Measurements from ENCODE around the gene FAM50B. TPM values are rescaled to one million over a fixed set of nuclear protein-coding genes. Genes with fewer than 3 reads are reported as not detected.
A peak's percentile ranks its signal among the peaks of the same experiment; 100 is the strongest.

FAM50B gene
- total and polyA plus RNA-seq, 2 of the 4 experiments (the other 2 are of a cell fraction): 4.1 to 7.4 TPM

DNA sequence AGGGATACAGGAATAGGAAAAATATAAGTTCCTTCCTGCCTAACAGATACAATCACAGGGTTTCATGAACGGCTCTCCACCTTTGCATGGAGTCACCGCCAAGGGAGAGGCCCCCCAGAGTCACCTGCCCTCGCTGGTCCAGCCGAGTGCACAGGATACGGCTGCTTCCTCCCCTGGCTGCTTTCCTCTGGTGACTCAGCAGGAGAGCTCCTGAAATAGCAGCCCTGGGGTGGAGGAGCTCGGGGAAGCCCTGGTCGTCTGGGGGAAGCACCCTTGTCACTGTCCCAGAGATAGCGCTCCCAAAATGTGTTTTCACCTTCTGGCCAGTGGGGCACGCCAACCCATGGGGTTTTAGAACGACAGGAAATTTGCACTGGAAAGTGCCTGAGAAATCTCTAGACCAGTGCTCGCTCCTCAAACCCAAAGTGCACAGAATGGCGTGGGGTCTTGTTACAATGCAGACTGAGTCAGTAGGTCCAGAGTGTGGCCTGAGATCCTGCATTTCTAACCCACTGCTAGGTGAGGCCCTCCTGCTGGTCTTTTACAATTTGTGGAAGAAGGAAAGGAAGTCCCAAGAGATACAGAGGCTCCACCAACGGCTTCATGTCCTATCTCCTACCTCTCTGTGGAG is 35.9 kb upstream of the FAM50B start:
- CTCF ChIA-PET: no interaction called here
- Histone ChIP-seq H4K5ac (ENCODE audit: low read depth, low read length) (peak overlapping the region; percentile 25; the same call in 1 of the 2 replicates), H3K9me3 (ENCODE audit: control insufficient read depth, insufficient read depth, low read length) (no peaks in the 10 kb centered on the region), H3K9me1 (ENCODE audit: insufficient read depth, low read length) (peaks cover 25% of the 10 kb centered on the region), H3K27me3 (ENCODE audit: control insufficient read depth, insufficient read depth, low read length) (no peaks in the 10 kb centered on the region), H3K79me1 (ENCODE audit: low read depth in 1 of 2, low read length in 2 of 2) (peaks cover 0 to 3% of the 10 kb centered on the region in 2 experiments; a peak in 1 of 4 replicates), H3K4me2 (ENCODE audit: low read depth, low read length) (peak overlapping the region; percentile 23; the same call in 1 of the 2 replicates), H4K8ac (ENCODE audit: low read depth in 2 of 2, low read length in 2 of 2) (peak overlapping the region in 1 of 2 experiments; percentile 50; a peak in 1 of 4 replicates), H4K20me1 (ENCODE audit: insufficient read depth, low read length) (no peaks in the 10 kb centered on the region), H3K18ac (ENCODE audit: low read depth, low read length) (peak overlapping the region; percentile 66; the same call in 1 of the 2 replicates), H3K36me3 (ENCODE audit: control insufficient read depth, insufficient read depth, low read length) (no peaks in the 10 kb centered on the region), H3K4me1 (ENCODE audit: control insufficient read depth, insufficient read depth, low read length) (peaks cover 16% of the 10 kb centered on the region), H2BK120ac (ENCODE audit: low read depth, low read length) (peak overlapping the region; percentile 87), H3K27ac (ENCODE audit: insufficient read depth, low read length) (no peak overlapping the region), H3K23ac (ENCODE audit: low read depth, low read length) (no peak overlapping the region; the same call in 1 of the 2 replicates), H3K9ac (ENCODE audit: low read depth, low read length) (no peak overlapping the region), H2AFZ (replicated peaks; ENCODE audit: low read length, poor library complexity) (peak overlapping the region; percentile 33), H2BK15ac (ENCODE audit: low read depth, low read length) (peak overlapping the region; percentile 77; the same call in 1 of the 3 replicates), H2AK5ac (ENCODE audit: low read depth, low read length) (peak overlapping the region; percentile 77), H2AK9ac (replicated peaks; ENCODE audit: low read depth, low read length, poor library complexity) (peak overlapping the region; percentile 4), H3K4me3 (ENCODE audit: insufficient read depth, low read depth, low read length) (no peak overlapping the region), H3K4ac (ENCODE audit: low read depth, low read length) (peak overlapping the region; percentile 84), H2BK5ac (ENCODE audit: low read depth, low read length, poor library complexity, severe bottlenecking) (no peak overlapping the region), H3K14ac (replicated peaks; ENCODE audit: low read depth, low read length) (peak overlapping the region; percentile 58; the same call in 1 of the 2 replicates), H3K56ac (ENCODE audit: extremely low read depth, insufficient read depth, low read length) (no peak overlapping the region), H2BK20ac (ENCODE audit: low read depth, low read length) (peak overlapping the region; percentile 89), H4K91ac (ENCODE audit: insufficient read depth, low read depth, low read length) (peak overlapping the region; percentile 81)
- WGBS, 2 experiments (ENCODE audit: extremely low coverage in 2 of 2, insufficient read length in 1 of 2): 54% methylated on average over 10 of the region's 13 CpGs; no CpG with 5 or more reads in 1 of the 2 experiments
- peak; percentile 67 for ATAC-seq (ENCODE audit: low read depth)
- dilution Hi-C loops (cut with HindIII; ENCODE audit: low sequenced_read_pairs, unreplicated experiment): no loop called here
- TF ChIP-seq, protein P1, sequence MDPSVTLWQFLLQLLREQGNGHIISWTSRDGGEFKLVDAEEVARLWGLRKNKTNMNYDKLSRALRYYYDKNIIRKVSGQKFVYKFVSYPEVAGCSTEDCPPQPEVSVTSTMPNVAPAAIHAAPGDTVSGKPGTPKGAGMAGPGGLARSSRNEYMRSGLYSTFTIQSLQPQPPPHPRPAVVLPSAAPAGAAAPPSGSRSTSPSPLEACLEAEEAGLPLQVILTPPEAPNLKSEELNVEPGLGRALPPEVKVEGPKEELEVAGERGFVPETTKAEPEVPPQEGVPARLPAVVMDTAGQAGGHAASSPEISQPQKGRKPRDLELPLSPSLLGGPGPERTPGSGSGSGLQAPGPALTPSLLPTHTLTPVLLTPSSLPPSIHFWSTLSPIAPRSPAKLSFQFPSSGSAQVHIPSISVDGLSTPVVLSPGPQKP (IDR thresholded peaks at IDR 0.05; ENCODE audit: borderline replicate concordance, low read depth, low read length): no peak
- peak; percentile 66; the same call in 1 of the 2 replicates for TF ChIP-seq NFE2L2 (IDR thresholded peaks at IDR 0.05; ENCODE audit: low read depth, low read length)
- no peak for TF ChIP-seq MAZ (IDR thresholded peaks at IDR 0.05; ENCODE audit: borderline replicate concordance, low read depth, low read length)
- in situ Hi-C loops (cut with MboI; ENCODE audit: low sequenced_read_pairs): no loop called here
- DNase-seq: peak; percentile 56
- intact Hi-C loops (cut with micrococcal nuclease): no loop called here
- POLR2A ChIA-PET (ENCODE audit: unreplicated experiment): no interaction called here
- no TSS peak for BruUV-seq (replicated peaks)

Measured in IMR-90 (cell line).